Mammary epithelial cell (primary cell): ENCODE data around the gene TMEM183A.

Source experiments
- CTCF ChIP-seq, 2 donors: IDR thresholded peaks in 1 of 2; conservative IDR thresholded peaks in 1 of 2; 2 replicates each; pipeline ENCODE4 v1.5.1; 2011 to 2012; ENCODE audit warnings: inconsistent platforms in 2 of 2, low read length in 2 of 2, mild to moderate bottlenecking in 2 of 2, control low read depth in 1 of 2, low read depth in 1 of 2; ENCODE audit not compliant: insufficient read depth in 1 of 2; ENCODE audit errors: extremely low read depth in 1 of 2
- EZH2 ChIP-seq: IDR thresholded peaks from 2 replicates; pipeline ENCODE4 v1.6.1; 2012; ENCODE audit warnings: low read length, inconsistent platforms, borderline replicate concordance

- no peak for TF ChIP-seq CTCF (conservative IDR thresholded peaks at IDR 0.05 in 1 of 2, IDR thresholded peaks at IDR 0.05 in 1 of 2; ENCODE audit: extremely low read depth in 1 of 2, insufficient read depth in 1 of 2, low read depth in 1 of 2, low read length in 2 of 2)
- no peak for TF ChIP-seq EZH2
Measured at GRCh38 chr1:203059485-203059884, 52.3 kb downstream of the TMEM183A start.
